Measurements from ENCODE around the gene DCTN3. TPM values are rescaled to one million over a fixed set of nuclear protein-coding genes. Genes with fewer than 3 reads are reported as not detected.

The DCTN3 gene
- total RNA-seq, 5 donors from 2014 or later (not counting 1 experiment from before 2014, with no cell fraction given), result 60.8 to 82.9 (median 69.0) TPM

GRCh38 chr9:34580358-34580757 is 39.9 kb downstream of the DCTN3 start:
- CTCF ChIA-PET, result interaction anchor here in 1 of 2 donors (0.6 kb wide), 1 partner anchor 969 kb away, joined by 3 read pairs; no protein-coding TSS in a partner anchor

GRCh38 chr9:34579808-34580163 is 40.5 kb downstream of the DCTN3 start:
- Mint-ChIP-seq H3K36me3 (no peaks in the 10 kb centered on the region), H3K4me1 (peaks cover 13 to 16% (median 15%) of the 10 kb centered on the region in 3 donors), H3K27me3 (peaks cover 72 to 79% of the 10 kb centered on the region in 2 donors), H3K4me3 (peak overlapping the region in 1 of 3 donors; percentile 57), H3K27ac (no peak overlapping the region), H3K9me3 (no peaks in the 10 kb centered on the region)
- peaks cover 0 to 13% of the 10 kb centered on the region in 2 experiments for H3K4me1 ChIP-seq (ENCODE audit: control insufficient read depth in 1 of 2, extremely low read depth in 1 of 2, insufficient read depth in 2 of 2, low read length in 2 of 2)
- no peak overlapping the region for H3K4me3 ChIP-seq (ENCODE audit: control insufficient read depth in 1 of 2, extremely low read depth in 1 of 2, low read length in 1 of 2)
- ChIA-PET CTCF (no interaction called here), POLR2A (interaction anchor here (0.6 kb wide), 2 partner anchors 144 to 746 kb away, joined by 3 to 6 read pairs; no protein-coding TSS in a partner anchor)
- peaks cover 8 to 77% of the 10 kb centered on the region in 2 experiments for H3K27me3 ChIP-seq (replicated peaks in 1 of 2; ENCODE audit: control insufficient read depth in 2 of 2, extremely low read depth in 1 of 2, insufficient read depth in 2 of 2, low read length in 1 of 2)
- WGBS (ENCODE audit: insufficient coverage), result 67% methylated on average over 5 of the region's 5 CpGs
- H3K27ac ChIP-seq (ENCODE audit: low read length), result no peak overlapping the region
- DNase-seq (no peak), ATAC-seq (replicated peaks in 1 of 4) (no peak)
- H3K36me3 ChIP-seq (ENCODE audit: control insufficient read depth in 2 of 2, extremely low read depth in 1 of 2, insufficient read depth in 1 of 2, low read length in 1 of 2), result no peaks in the 10 kb centered on the region
- H3K9me3 ChIP-seq, result no peaks in the 10 kb centered on the region

More at GRCh38 chr9:34580358-34580757, 39.9 kb downstream of the DCTN3 start:
- Histone ChIP-seq H3K27me3 (replicated peaks in 1 of 2; ENCODE audit: control insufficient read depth in 2 of 2, extremely low read depth in 1 of 2, insufficient read depth in 2 of 2, low read length in 1 of 2) (peaks cover 8 to 77% of the 10 kb centered on the region in 2 experiments), H3K9me3 (no peaks in the 10 kb centered on the region), H3K27ac (ENCODE audit: low read length) (no peak overlapping the region), H3K4me1 (ENCODE audit: control insufficient read depth in 1 of 2, extremely low read depth in 1 of 2, insufficient read depth in 2 of 2, low read length in 2 of 2) (peaks cover 0 to 13% of the 10 kb centered on the region in 2 experiments), H3K4me3 (ENCODE audit: control insufficient read depth in 1 of 2, extremely low read depth in 1 of 2, low read length in 1 of 2) (no peak overlapping the region), H3K36me3 (ENCODE audit: control insufficient read depth in 2 of 2, extremely low read depth in 1 of 2, insufficient read depth in 1 of 2, low read length in 1 of 2) (no peaks in the 10 kb centered on the region)
- H3K4me1 Mint-ChIP-seq, result peaks cover 13 to 16% (median 15%) of the 10 kb centered on the region in 3 donors
- WGBS (ENCODE audit: insufficient coverage), result 55% methylated on average over 3 of the region's 8 CpGs
- no peak overlapping the region for H3K27ac Mint-ChIP-seq
- no peak overlapping the region for H3K4me3 Mint-ChIP-seq
- no peaks in the 10 kb centered on the region for H3K36me3 Mint-ChIP-seq
- H3K9me3 Mint-ChIP-seq, result no peaks in the 10 kb centered on the region
- peaks cover 71 to 78% of the 10 kb centered on the region in 2 donors for H3K27me3 Mint-ChIP-seq
- ATAC-seq (replicated peaks in 1 of 4), result no peak
- POLR2A ChIA-PET, result interaction anchor here in 1 of 2 donors (0.6 kb wide), 1 partner anchor 143 kb away, joined by 3 read pairs; no protein-coding TSS in a partner anchor
- no peak for DNase-seq

GRCh38 chr9:34579104-34579807 is 41.0 kb downstream of the DCTN3 start:
- Mint-ChIP-seq H3K27me3 (peaks cover 72 to 79% of the 10 kb centered on the region in 2 donors), H3K27ac (no peak overlapping the region), H3K36me3 (no peaks in the 10 kb centered on the region), H3K9me3 (no peaks in the 10 kb centered on the region), H3K4me1 (peaks cover 13 to 16% (median 15%) of the 10 kb centered on the region in 3 donors), H3K4me3 (peak overlapping the region in 1 of 3 donors; percentile 57)
- CTCF ChIA-PET, result no interaction called here
- Histone ChIP-seq H3K9me3 (no peaks in the 10 kb centered on the region), H3K4me1 (ENCODE audit: control insufficient read depth in 1 of 2, extremely low read depth in 1 of 2, insufficient read depth in 2 of 2, low read length in 2 of 2) (peaks cover 0 to 13% of the 10 kb centered on the region in 2 experiments), H3K27ac (ENCODE audit: low read length) (no peak overlapping the region), H3K4me3 (ENCODE audit: control insufficient read depth in 1 of 2, extremely low read depth in 1 of 2, low read length in 1 of 2) (no peak overlapping the region), H3K36me3 (ENCODE audit: control insufficient read depth in 2 of 2, extremely low read depth in 1 of 2, insufficient read depth in 1 of 2, low read length in 1 of 2) (no peaks in the 10 kb centered on the region), H3K27me3 (replicated peaks in 1 of 2; ENCODE audit: control insufficient read depth in 2 of 2, extremely low read depth in 1 of 2, insufficient read depth in 2 of 2, low read length in 1 of 2) (peaks cover 8 to 76% of the 10 kb centered on the region in 2 experiments)
- ATAC-seq (replicated peaks in 1 of 4) (no peak), DNase-seq (no peak)
- POLR2A ChIA-PET, result interaction anchor here in 1 of 2 donors (0.6 kb wide), 1 partner anchor 745 kb away, joined by 6 read pairs; no protein-coding TSS in a partner anchor
- WGBS (ENCODE audit: insufficient coverage), result 0% methylated on average over 2 of the region's 17 CpGs

DNA sequence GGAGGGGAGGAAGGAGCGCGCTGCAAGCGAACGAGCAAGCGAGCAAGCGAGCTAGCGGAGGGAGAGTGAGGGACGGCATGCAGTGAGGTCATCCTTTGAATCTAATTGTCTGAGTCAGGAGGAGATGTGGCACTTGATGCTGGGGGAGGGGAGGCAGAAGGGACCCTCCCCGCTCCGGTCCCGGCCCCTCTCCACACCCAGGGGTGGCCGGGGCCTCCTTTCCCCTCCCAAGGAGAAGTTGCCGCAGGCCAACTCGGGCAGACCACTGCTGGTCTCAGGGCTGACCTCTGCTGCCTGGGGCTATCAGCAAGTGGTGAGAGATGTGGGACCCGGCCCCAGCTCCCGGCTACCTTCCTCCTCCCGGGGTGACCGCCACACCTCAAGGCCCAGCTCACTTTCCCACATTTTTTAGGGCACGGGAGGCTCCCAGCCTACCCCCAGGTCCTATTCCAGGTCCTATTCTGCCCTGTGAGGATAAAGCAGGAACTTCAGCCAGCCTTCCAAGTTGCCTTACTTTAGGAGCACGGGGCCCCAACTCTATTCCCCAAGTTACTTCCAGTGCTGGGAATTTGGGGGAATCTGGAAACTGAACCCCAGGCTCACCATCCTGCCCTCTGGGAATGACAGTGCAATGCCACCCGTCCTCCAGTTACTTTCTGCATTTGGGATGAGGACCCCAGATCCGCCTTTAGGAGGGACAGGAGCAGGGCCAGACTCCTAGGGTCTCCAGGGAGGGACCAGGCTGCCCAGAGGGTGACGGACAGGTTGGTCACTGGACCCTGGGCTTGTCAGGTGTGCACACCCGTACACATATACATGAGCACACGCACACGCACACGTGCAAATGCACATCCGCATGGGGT is 41.8 kb downstream of the DCTN3 start:
- WGBS (ENCODE audit: insufficient coverage), result 15% methylated on average over 10 of the region's 28 CpGs
- H3K36me3 Mint-ChIP-seq, result no peaks in the 10 kb centered on the region
- Histone ChIP-seq H3K4me3 (ENCODE audit: control insufficient read depth in 1 of 2, extremely low read depth in 1 of 2, low read length in 1 of 2) (peak overlapping the region in 1 of 2 donors; percentile 27), H3K36me3 (ENCODE audit: control insufficient read depth in 2 of 2, extremely low read depth in 1 of 2, insufficient read depth in 1 of 2, low read length in 1 of 2) (no peaks in the 10 kb centered on the region), H3K27ac (ENCODE audit: low read length) (no peak overlapping the region), H3K27me3 (replicated peaks in 1 of 2; ENCODE audit: control insufficient read depth in 2 of 2, extremely low read depth in 1 of 2, insufficient read depth in 2 of 2, low read length in 1 of 2) (peaks cover 8 to 77% of the 10 kb centered on the region in 2 experiments), H3K4me1 (ENCODE audit: control insufficient read depth in 1 of 2, extremely low read depth in 1 of 2, insufficient read depth in 2 of 2, low read length in 2 of 2) (peaks cover 0 to 13% of the 10 kb centered on the region in 2 experiments), H3K9me3 (no peaks in the 10 kb centered on the region)
- H3K27ac Mint-ChIP-seq, result peak overlapping the region in 1 of 2 donors; percentile 17
- DNase-seq (peak in 1 of 35 experiments; percentile 20), ATAC-seq (replicated peaks in 1 of 4) (peak in 2 of 4 experiments; percentile 25 to 50)
- H3K9me3 Mint-ChIP-seq, result no peaks in the 10 kb centered on the region
- H3K4me1 Mint-ChIP-seq, result peaks cover 13 to 16% (median 15%) of the 10 kb centered on the region in 3 donors
- CTCF ChIA-PET, result no interaction called here
- peaks cover 71 to 77% of the 10 kb centered on the region in 2 donors for H3K27me3 Mint-ChIP-seq
- H3K4me3 Mint-ChIP-seq, result peak overlapping the region in 1 of 3 donors; percentile 57
- POLR2A ChIA-PET, result no interaction called here

DNA sequence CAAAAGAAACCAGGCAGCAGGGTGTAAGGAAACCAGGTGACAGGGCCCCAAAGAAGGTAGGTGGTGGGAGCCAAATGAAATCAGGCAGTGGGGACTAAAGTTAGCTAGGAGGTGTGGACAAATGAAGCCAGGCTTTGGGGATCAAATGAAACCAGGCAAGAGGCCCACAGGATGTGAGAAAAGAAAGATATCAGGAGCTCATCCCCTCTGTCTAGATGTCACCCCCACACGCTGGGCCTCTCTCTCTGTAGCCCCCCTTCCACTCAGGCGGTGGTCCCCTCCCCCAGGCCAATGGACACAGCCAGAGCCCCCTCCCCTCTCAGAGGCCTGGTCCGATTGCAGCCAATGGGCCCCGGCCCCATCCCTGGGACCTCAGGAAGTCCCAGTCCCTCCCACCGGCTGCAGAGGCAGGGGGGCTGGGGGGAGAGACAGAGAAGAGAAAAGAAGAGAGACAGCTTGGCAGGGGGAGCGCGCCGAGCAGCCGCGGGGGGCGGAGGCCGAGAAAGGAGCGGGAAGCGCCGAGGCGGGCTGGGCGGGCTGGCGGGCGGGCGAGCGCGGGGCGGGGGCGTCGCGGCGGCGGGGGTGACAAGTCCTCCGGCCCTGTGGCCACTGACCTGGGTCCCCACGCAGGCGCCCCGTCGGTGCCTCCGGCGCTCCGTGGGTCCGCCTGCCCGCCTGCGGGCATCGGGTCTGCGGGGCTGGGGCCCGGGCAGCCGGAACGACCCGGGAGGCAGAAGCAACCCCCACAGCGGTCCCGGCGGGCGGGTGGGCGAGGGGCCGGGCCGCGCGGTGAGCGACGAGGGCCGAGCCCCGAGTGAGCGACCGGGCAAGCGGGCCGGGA is 42.7 kb downstream of the DCTN3 start:
- no peaks in the 10 kb centered on the region for H3K36me3 ChIP-seq (ENCODE audit: control insufficient read depth in 2 of 2, extremely low read depth in 1 of 2, insufficient read depth in 1 of 2, low read length in 1 of 2)
- Mint-ChIP-seq H3K27ac (no peak overlapping the region), H3K4me3 (peak overlapping the region; percentile 29 to 75 (median 46)), H3K36me3 (no peaks in the 10 kb centered on the region), H3K4me1 (peaks cover 13 to 16% (median 15%) of the 10 kb centered on the region in 3 donors), H3K9me3 (no peaks in the 10 kb centered on the region), H3K27me3 (peaks cover 65 to 72% of the 10 kb centered on the region in 2 donors)
- ATAC-seq (replicated peaks in 1 of 4), result no peak
- ChIA-PET POLR2A (interaction anchor here in 1 of 2 donors (0.6 kb wide), 1 partner anchor 88 kb away, joined by 11 read pairs; no protein-coding TSS in a partner anchor), CTCF (no interaction called here)
- WGBS (ENCODE audit: insufficient coverage), result 2% methylated on average over 18 of the region's 62 CpGs
- H3K4me3 ChIP-seq (ENCODE audit: control insufficient read depth in 1 of 2, extremely low read depth in 1 of 2, low read length in 1 of 2), result peak overlapping the region in 1 of 2 donors; percentile 27
- H3K27me3 ChIP-seq (replicated peaks in 1 of 2; ENCODE audit: control insufficient read depth in 2 of 2, extremely low read depth in 1 of 2, insufficient read depth in 2 of 2, low read length in 1 of 2), result peaks cover 6 to 78% of the 10 kb centered on the region in 2 experiments
- no peak for DNase-seq
- H3K27ac ChIP-seq (ENCODE audit: low read length), result no peak overlapping the region
- peaks cover 0 to 13% of the 10 kb centered on the region in 2 experiments for H3K4me1 ChIP-seq (ENCODE audit: control insufficient read depth in 1 of 2, extremely low read depth in 1 of 2, insufficient read depth in 2 of 2, low read length in 2 of 2)
- H3K9me3 ChIP-seq, result no peaks in the 10 kb centered on the region
